Measurements from ENCODE around the gene HK2. TPM values are rescaled to one million over a fixed set of nuclear protein-coding genes. Genes with fewer than 3 reads are reported as not detected.

HK2 gene
- total RNA-seq, 5 donors from 2014 or later (not counting 1 experiment from before 2014, with no cell fraction given): 8.6 to 14.4 (median 10.6) TPM

DNA sequence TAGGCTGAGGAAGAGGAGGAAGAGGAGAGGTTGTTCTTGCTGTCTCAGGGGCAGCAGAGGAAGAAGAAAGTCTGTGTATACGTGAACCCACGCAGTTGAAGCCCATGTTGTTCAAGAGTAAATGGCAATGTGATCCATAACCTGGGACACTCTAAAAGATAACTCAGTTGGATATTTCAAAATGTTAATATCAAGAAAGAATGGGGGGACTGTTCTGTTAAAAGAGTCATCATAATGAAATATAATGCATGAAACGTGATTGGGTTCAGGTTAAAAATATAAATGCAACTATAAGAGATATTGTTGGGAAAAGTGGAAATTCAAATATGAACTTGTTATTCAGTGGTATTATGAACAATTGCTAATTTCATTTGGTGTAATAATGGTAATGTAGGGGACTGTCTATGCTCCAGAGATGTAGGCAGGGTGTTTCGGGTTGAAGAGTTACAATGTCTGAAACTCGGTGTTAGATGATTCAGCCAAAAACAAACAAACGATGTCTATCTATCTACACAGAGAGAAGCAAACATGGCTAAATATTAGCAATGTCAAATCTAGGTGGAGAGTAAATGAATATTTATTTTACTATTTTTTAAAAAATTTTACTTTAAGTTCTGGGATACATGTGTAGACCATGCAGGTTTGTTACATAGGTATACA, 103.4 kb downstream of the HK2 start:
- DNase-seq: no peak
- Histone ChIP-seq H3K27ac (ENCODE audit: low read length) (no peak overlapping the region), H3K36me3 (ENCODE audit: control insufficient read depth in 2 of 2, extremely low read depth in 1 of 2, insufficient read depth in 1 of 2, low read length in 1 of 2) (no peaks in the 10 kb centered on the region), H3K9me3 (no peaks in the 10 kb centered on the region), H3K27me3 (replicated peaks in 1 of 2; ENCODE audit: control insufficient read depth in 2 of 2, extremely low read depth in 1 of 2, insufficient read depth in 2 of 2, low read length in 1 of 2) (no peaks in the 10 kb centered on the region), H3K4me3 (ENCODE audit: control insufficient read depth in 1 of 2, extremely low read depth in 1 of 2, low read length in 1 of 2) (no peak overlapping the region), H3K4me1 (ENCODE audit: control insufficient read depth in 1 of 2, extremely low read depth in 1 of 2, insufficient read depth in 2 of 2, low read length in 2 of 2) (no peaks in the 10 kb centered on the region)
- H3K36me3 Mint-ChIP-seq: no peaks in the 10 kb centered on the region
- no peak overlapping the region for H3K4me3 Mint-ChIP-seq
- ATAC-seq (replicated peaks in 1 of 4): no peak
- H3K27me3 Mint-ChIP-seq: peaks cover 0 to 24% of the 10 kb centered on the region in 2 donors
- POLR2A ChIA-PET: no interaction called here
- WGBS (ENCODE audit: insufficient coverage): 87% methylated on average over 3 of the region's 6 CpGs
- no peaks in the 10 kb centered on the region for H3K9me3 Mint-ChIP-seq
- H3K4me1 Mint-ChIP-seq: no peaks in the 10 kb centered on the region
- CTCF ChIA-PET: interaction anchor here in 1 of 2 donors (0.5 kb wide), 1 partner anchor 57 kb away, joined by 4 read pairs; no protein-coding TSS in a partner anchor
- no peak overlapping the region for H3K27ac Mint-ChIP-seq

DNA sequence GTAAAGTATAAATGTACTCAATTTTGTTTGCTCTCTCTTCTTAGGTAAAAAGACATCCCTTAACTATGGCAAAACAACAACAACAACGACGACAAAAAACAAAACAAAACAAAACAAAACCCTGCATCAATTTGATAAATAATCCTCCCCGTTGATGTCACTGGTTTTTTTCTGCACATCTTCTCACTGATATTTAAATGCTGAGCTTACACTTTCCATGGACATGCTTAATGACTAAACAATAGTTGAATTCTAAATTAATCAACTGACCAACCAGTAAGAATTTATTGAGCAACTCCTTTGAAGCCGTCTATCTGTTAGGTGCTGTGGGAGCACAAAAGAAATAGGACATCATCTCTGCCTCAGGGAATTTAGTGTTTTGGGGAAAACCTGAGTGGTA, 104.3 kb downstream of the HK2 start:
- WGBS (ENCODE audit: insufficient coverage): 100% methylated on average over 1 of the region's 4 CpGs
- POLR2A ChIA-PET: no interaction called here
- ATAC-seq (replicated peaks in 1 of 4): no peak

GRCh38 chr2:74939919-74940812, 106.2 kb downstream of the HK2 start:
- no peaks in the 10 kb centered on the region for H3K4me1 ChIP-seq (ENCODE audit: control insufficient read depth in 1 of 2, extremely low read depth in 1 of 2, insufficient read depth in 2 of 2, low read length in 2 of 2)
- H3K27ac Mint-ChIP-seq: no peak overlapping the region
- ChIA-PET POLR2A (no interaction called here), CTCF (interaction anchor here in 1 of 2 donors (0.7 kb wide), 1 partner anchor 758 kb away, joined by 3 read pairs; no protein-coding TSS in a partner anchor)
- no peaks in the 10 kb centered on the region for H3K9me3 Mint-ChIP-seq
- no peaks in the 10 kb centered on the region for H3K36me3 Mint-ChIP-seq
- no peaks in the 10 kb centered on the region for H3K36me3 ChIP-seq (ENCODE audit: control insufficient read depth in 2 of 2, extremely low read depth in 1 of 2, insufficient read depth in 1 of 2, low read length in 1 of 2)
- 100% methylated on average over 1 of the region's 7 CpGs for WGBS (ENCODE audit: insufficient coverage)
- no peaks in the 10 kb centered on the region for H3K9me3 ChIP-seq
- no peak for ATAC-seq (replicated peaks in 1 of 4)
- no peak overlapping the region for H3K27ac ChIP-seq (ENCODE audit: low read length)
- peaks cover 0 to 19% of the 10 kb centered on the region in 2 donors for H3K27me3 Mint-ChIP-seq
- no peaks in the 10 kb centered on the region for H3K27me3 ChIP-seq (replicated peaks in 1 of 2; ENCODE audit: control insufficient read depth in 2 of 2, extremely low read depth in 1 of 2, insufficient read depth in 2 of 2, low read length in 1 of 2)
- DNase-seq: no peak
- no peak overlapping the region for H3K4me3 Mint-ChIP-seq
- H3K4me3 ChIP-seq (ENCODE audit: control insufficient read depth in 1 of 2, extremely low read depth in 1 of 2, low read length in 1 of 2): no peak overlapping the region
- no peaks in the 10 kb centered on the region for H3K4me1 Mint-ChIP-seq

More for the DNA sequence above, 104.3 kb downstream of the HK2 start:
- DNase-seq: no peak
- CTCF ChIA-PET: no interaction called here
- Histone ChIP-seq H3K27me3 (replicated peaks in 1 of 2; ENCODE audit: control insufficient read depth in 2 of 2, extremely low read depth in 1 of 2, insufficient read depth in 2 of 2, low read length in 1 of 2) (no peaks in the 10 kb centered on the region), H3K9me3 (no peaks in the 10 kb centered on the region), H3K4me1 (ENCODE audit: control insufficient read depth in 1 of 2, extremely low read depth in 1 of 2, insufficient read depth in 2 of 2, low read length in 2 of 2) (no peaks in the 10 kb centered on the region), H3K27ac (ENCODE audit: low read length) (no peak overlapping the region), H3K4me3 (ENCODE audit: control insufficient read depth in 1 of 2, extremely low read depth in 1 of 2, low read length in 1 of 2) (no peak overlapping the region), H3K36me3 (ENCODE audit: control insufficient read depth in 2 of 2, extremely low read depth in 1 of 2, insufficient read depth in 1 of 2, low read length in 1 of 2) (no peaks in the 10 kb centered on the region)
- H3K27ac Mint-ChIP-seq: no peak overlapping the region
- H3K4me3 Mint-ChIP-seq: no peak overlapping the region
- no peaks in the 10 kb centered on the region for H3K4me1 Mint-ChIP-seq
- H3K27me3 Mint-ChIP-seq: peaks cover 0 to 22% of the 10 kb centered on the region in 2 donors
- no peaks in the 10 kb centered on the region for H3K36me3 Mint-ChIP-seq
- H3K9me3 Mint-ChIP-seq: no peaks in the 10 kb centered on the region

DNA sequence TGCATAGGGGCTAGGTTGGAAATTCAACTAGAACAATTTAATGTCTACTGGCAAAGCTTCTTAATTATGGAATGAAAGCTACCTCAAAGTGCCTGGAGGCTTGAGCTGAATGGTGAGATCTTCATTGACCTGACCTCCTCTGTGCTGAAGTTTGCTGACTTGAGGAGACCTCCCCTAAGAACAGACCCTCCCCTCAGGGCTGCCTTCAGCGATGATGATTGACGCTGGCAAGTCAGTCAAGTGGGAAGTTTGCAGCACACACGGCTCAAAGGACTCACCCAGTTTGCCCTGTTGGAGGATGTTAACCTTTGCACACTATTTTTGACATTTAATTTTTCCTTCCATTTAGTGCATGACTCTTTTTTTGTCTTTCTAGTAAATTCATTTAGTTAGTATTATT, 107.4 kb downstream of the HK2 start:
- Histone ChIP-seq H3K36me3 (ENCODE audit: control insufficient read depth in 2 of 2, extremely low read depth in 1 of 2, insufficient read depth in 1 of 2, low read length in 1 of 2) (no peaks in the 10 kb centered on the region), H3K27me3 (replicated peaks in 1 of 2; ENCODE audit: control insufficient read depth in 2 of 2, extremely low read depth in 1 of 2, insufficient read depth in 2 of 2, low read length in 1 of 2) (no peaks in the 10 kb centered on the region), H3K27ac (ENCODE audit: low read length) (no peak overlapping the region), H3K4me3 (ENCODE audit: control insufficient read depth in 1 of 2, extremely low read depth in 1 of 2, low read length in 1 of 2) (no peak overlapping the region), H3K9me3 (no peaks in the 10 kb centered on the region), H3K4me1 (ENCODE audit: control insufficient read depth in 1 of 2, extremely low read depth in 1 of 2, insufficient read depth in 2 of 2, low read length in 2 of 2) (no peaks in the 10 kb centered on the region)
- Mint-ChIP-seq H3K9me3 (no peaks in the 10 kb centered on the region), H3K27ac (no peak overlapping the region), H3K4me3 (no peak overlapping the region), H3K4me1 (no peaks in the 10 kb centered on the region), H3K27me3 (peaks cover 0 to 16% of the 10 kb centered on the region in 2 donors), H3K36me3 (no peaks in the 10 kb centered on the region)
- ChIA-PET POLR2A (interaction anchor here in 1 of 2 donors (0.6 kb wide), 1 partner anchor 17 kb away, joined by 3 read pairs; no protein-coding TSS in a partner anchor), CTCF (interaction anchor here in 1 of 2 donors (0.5 kb wide), 1 partner anchor 48 kb away, joined by 3 read pairs; no protein-coding TSS in a partner anchor)
- ATAC-seq (replicated peaks in 1 of 4): no peak
- no peak for DNase-seq
- no CpG with 5 or more reads among the region's 3 CpGs for WGBS (ENCODE audit: insufficient coverage)

DNA sequence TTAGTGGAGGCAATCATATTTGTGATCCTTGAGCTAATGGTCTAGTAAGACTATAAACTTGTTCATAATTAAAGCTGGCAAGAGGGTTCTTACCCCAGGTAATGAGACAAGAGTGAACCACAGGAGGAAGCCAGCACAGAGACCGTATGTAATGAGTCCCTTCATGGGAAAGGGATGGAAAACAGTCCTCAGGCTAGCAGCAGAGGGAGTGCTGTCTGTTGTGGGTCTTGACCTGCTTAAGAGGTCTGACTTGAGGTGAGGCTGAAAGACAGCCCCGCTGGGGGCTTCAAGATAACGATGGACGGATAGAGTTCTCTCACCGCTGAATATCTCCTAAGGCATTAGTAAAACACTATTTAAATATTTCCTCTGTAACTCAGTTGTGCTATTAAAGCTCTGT, 108.3 kb downstream of the HK2 start:
- no peak overlapping the region for H3K4me3 Mint-ChIP-seq
- CTCF ChIA-PET: interaction anchor here (0.5 kb wide), 2 partner anchors 223 to 484 kb away, joined by 4 to 6 read pairs; no protein-coding TSS in a partner anchor

More for the DNA sequence above, 108.3 kb downstream of the HK2 start:
- ATAC-seq (replicated peaks in 1 of 4) (no peak), DNase-seq (no peak)
- WGBS (ENCODE audit: insufficient coverage): 100% methylated on average over 1 of the region's 5 CpGs
- no peaks in the 10 kb centered on the region for H3K4me1 Mint-ChIP-seq
- Histone ChIP-seq H3K36me3 (ENCODE audit: control insufficient read depth in 2 of 2, extremely low read depth in 1 of 2, insufficient read depth in 1 of 2, low read length in 1 of 2) (no peaks in the 10 kb centered on the region), H3K27me3 (replicated peaks in 1 of 2; ENCODE audit: control insufficient read depth in 2 of 2, extremely low read depth in 1 of 2, insufficient read depth in 2 of 2, low read length in 1 of 2) (no peaks in the 10 kb centered on the region), H3K27ac (ENCODE audit: low read length) (no peak overlapping the region), H3K4me1 (ENCODE audit: control insufficient read depth in 1 of 2, extremely low read depth in 1 of 2, insufficient read depth in 2 of 2, low read length in 2 of 2) (no peaks in the 10 kb centered on the region), H3K9me3 (no peaks in the 10 kb centered on the region), H3K4me3 (ENCODE audit: control insufficient read depth in 1 of 2, extremely low read depth in 1 of 2, low read length in 1 of 2) (no peak overlapping the region)
- peaks cover 0 to 9% of the 10 kb centered on the region in 2 donors for H3K27me3 Mint-ChIP-seq
- POLR2A ChIA-PET: interaction anchor here in 1 of 2 donors (0.5 kb wide), 1 partner anchor 821 kb away, joined by 5 read pairs; no protein-coding TSS in a partner anchor
- no peaks in the 10 kb centered on the region for H3K36me3 Mint-ChIP-seq
- no peaks in the 10 kb centered on the region for H3K9me3 Mint-ChIP-seq
- no peak overlapping the region for H3K27ac Mint-ChIP-seq

Measured in T-cell (primary cell).